H1 (cell line): Measurements from ENCODE around the gene CDR2. TPM values are rescaled to one million over a fixed set of nuclear protein-coding genes. Genes with fewer than 3 reads are reported as not detected.

ENCODE experiments used
- CHD7 ChIP-seq: fragments of 300-600 bp; sonication (generic); IDR thresholded peaks from 2 replicates; pipeline ENCODE4 v1.7.1; 2012; ENCODE audit warnings: low read length, moderate library complexity, mild to moderate bottlenecking, inconsistent platforms; ENCODE audit not compliant: insufficient replicate concordance
- CTBP2 ChIP-seq: IDR thresholded peaks from 2 replicates; pipeline ENCODE4 v1.7.0; 2011; ENCODE audit warnings: borderline replicate concordance, mild to moderate bottlenecking, moderate library complexity, mixed read lengths, low read length; ENCODE audit not compliant: insufficient read depth, insufficient read length
- EP300 ChIP-seq, 2 experiments: IDR thresholded peaks; 1 replicate in 1 of 2; 2 replicates in 1 of 2; pipeline ENCODE4 v1.6.1; 2011 to 2012; ENCODE audit warnings: low read depth in 2 of 2, low read length in 2 of 2, mild to moderate bottlenecking in 2 of 2, borderline replicate concordance in 1 of 2, inconsistent platforms in 1 of 2, moderate library complexity in 1 of 2
- POLR2A ChIP-seq, 2 experiments: IDR thresholded peaks; 1 replicate in 1 of 2; 2 replicates in 1 of 2; pipeline ENCODE4 v1.6.1; 2011; ENCODE audit warnings: low read depth in 2 of 2, low read length in 2 of 2, mild to moderate bottlenecking in 2 of 2; ENCODE audit errors: control extremely low read depth in 1 of 2
- RAD21 ChIP-seq, 2 experiments: IDR thresholded peaks in 1 of 2; conservative IDR thresholded peaks in 1 of 2; 2 replicates each; pipeline ENCODE4 v1.6.1; 2011; ENCODE audit warnings: low read depth in 2 of 2, low read length in 2 of 2, improper control_type of control experiment in 1 of 2, inconsistent platforms in 1 of 2, mild to moderate bottlenecking in 1 of 2, moderate library complexity in 1 of 2
- SAP30 ChIP-seq: fragments of 300-600 bp; sonication (generic); IDR thresholded peaks from 2 replicates; pipeline ENCODE4 v1.7.1; 2012; ENCODE audit warnings: low read length, moderate library complexity, mild to moderate bottlenecking, inconsistent platforms; ENCODE audit not compliant: insufficient read depth, insufficient replicate concordance
- SIRT6 ChIP-seq: IDR thresholded peaks from one replicate; pipeline ENCODE4 v1.7.1; 2012; ENCODE audit warnings: low read length, inconsistent platforms
- SP4 ChIP-seq: IDR thresholded peaks from 2 replicates; pipeline ENCODE4 v1.6.1; 2012; ENCODE audit warnings: low read length, inconsistent platforms
- TAF1 ChIP-seq: IDR thresholded peaks from 2 replicates; pipeline ENCODE4 v1.6.1; 2011; ENCODE audit warnings: mild to moderate bottlenecking, low read depth, low read length
- YY1 ChIP-seq: IDR thresholded peaks from 2 replicates; pipeline ENCODE4 v1.6.1; 2011; ENCODE audit warnings: low read depth, mild to moderate bottlenecking, low read length
- polyA plus RNA-seq, 7 experiments: library from polyadenylated mRNA; depleted of rRNA in 3 of 7; stranded (reverse) in 5 of 7; unstranded in 2 of 7; fragments of >200 nt in 5 of 7; fragments of 200-250 nt in 2 of 7; gene quantifications; 1 replicate in 5 of 7; 2 replicates in 1 of 7; 4 replicates in 1 of 7; pipeline versions ENCODE4 v1.2.1 to v1.2.3, GENCODE V29; 2011 to 2013; ENCODE audit warnings: missing spikeins in 2 of 7, mixed read lengths in 2 of 7
- total RNA-seq: library from RNA; stranded (reverse); fragmentation: NEBNext Ultra II Directional; extraction: Animal tissue kit (Norgen Biotek cat#: 25700); gene quantifications from 2 replicates; pipeline ENCODE4 v1.2.1, GENCODE V29; 2021

Gene CDR2
- total and polyA plus RNA-seq, 2 of the 8 experiments (the other 6 are each of a cell fraction or from before 2014, with no cell fraction given): 16.3 to 34.9 TPM

- TF ChIP-seq CHD7 (no peak), SIRT6 (no peak), EP300 (IDR thresholded peaks at IDR 0.05; ENCODE audit: borderline replicate concordance in 1 of 2, low read depth in 2 of 2, low read length in 2 of 2) (no peak), SAP30 (no peak), POLR2A (IDR thresholded peaks at IDR 0.05; ENCODE audit: control extremely low read depth in 1 of 2, low read depth in 2 of 2, low read length in 2 of 2) (no peak), CTBP2 (no peak), TAF1 (no peak), RAD21 (IDR thresholded peaks at IDR 0.05 in 1 of 2, conservative IDR thresholded peaks at IDR 0.05 in 1 of 2; ENCODE audit: low read depth in 2 of 2, low read length in 2 of 2) (no peak), SP4 (no peak), YY1 (no peak)
Observed at GRCh38 chr16:22315979-22316378, 58.4 kb downstream of the CDR2 start (continued).
